Amygdala (tissue), 56 donors: ENCODE data around the gene PRMT9.

ENCODE experiments used
- DNase-seq, 56 donors: peaks; one replicate each; lab custom pipeline; 2025; lab: John Stamatoyannopoulos, UW

PRMT9 gene

DNA sequence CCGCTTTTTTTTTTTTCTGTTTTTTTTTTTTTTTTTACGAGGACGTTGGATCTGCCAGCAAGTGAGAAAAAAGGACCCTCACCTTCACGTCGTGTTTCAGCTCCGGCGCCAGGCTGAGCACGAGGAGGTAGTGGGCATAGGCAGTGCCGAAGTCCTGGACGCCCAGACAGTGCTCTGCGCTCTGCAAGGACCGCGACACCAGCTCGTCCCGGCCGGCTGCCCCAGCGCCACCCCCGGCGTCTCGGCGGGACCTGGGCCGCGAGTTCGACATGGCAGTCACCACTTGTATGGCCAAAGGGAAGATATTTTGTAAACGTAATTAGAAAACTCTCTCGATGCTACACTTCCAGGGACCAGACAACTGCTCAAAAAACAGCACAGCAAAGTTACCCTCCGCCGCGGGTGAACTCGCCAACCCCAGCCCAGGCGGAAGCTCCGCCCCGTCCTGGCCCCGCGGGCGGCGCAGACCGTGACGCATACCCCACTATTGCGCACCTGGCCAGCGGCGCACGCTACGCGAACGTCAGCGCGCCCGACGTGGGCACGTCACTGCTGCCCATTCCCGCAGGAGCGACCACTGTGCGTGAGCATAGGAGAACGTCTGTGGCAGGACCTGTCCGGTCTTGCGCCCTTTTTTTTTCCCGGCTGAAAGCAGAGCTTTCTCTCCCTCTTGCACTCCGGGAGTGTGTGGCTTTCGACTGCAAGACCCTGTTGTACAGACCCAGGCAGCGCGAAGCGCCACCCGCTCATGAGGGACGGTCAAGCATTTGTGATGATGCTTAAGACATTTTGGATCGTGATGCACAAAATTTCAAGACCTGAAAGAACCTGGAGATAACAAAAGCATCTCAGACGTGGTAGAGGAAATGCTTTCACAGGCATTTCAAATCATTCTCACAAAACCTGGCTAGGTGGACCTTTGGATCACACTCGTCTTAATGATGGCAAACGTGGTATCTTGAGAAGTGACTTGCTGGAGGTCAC is at the start of gene PRMT9:
Gene PRMT9, minus strand, starts transcription at position 447 of the 984 bp plus-strand sequence. Its CDS starts 176 bp downstream, at position 271.
- peak; percentile 25 to 94 (median 82) for DNase-seq

DNA sequence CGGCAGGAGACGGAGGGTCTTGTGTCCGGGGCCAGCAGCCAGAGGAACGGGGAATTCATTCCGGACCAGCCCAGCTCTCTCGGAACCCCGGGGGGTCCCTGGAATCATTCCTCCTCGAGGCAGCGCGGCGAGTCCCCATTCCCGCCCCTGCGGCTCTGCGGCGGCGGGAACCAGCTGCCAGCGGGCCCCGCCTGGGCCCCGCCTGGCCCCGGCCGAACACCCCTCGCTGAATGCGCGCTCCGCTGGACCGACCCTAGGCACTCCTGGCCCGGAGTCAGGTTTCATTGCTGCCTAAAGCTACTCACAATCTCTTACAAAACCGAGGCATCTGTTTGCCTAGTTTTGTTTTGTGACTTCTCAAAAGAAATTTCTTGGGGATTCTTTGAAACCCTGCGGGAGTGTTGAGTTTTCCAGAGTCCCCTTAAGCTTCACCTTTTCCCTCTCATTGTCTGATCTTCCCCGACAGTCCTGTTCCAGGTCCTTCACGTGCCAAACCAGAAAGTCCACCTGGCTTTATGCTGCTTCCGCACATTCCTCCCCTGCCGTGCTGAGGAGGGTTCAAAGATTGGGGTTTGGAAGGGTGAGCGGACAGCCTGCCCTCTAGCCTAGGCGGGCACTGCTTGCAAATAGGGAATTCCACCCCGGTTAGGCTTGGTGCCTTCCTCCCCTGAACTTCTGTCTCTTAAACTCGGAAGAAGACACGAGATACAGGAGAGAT is 48.7 kb upstream of the PRMT9 start:
- DNase-seq: peak in 3 of 56 donors; percentile 23 to 48 (median 27)

DNA sequence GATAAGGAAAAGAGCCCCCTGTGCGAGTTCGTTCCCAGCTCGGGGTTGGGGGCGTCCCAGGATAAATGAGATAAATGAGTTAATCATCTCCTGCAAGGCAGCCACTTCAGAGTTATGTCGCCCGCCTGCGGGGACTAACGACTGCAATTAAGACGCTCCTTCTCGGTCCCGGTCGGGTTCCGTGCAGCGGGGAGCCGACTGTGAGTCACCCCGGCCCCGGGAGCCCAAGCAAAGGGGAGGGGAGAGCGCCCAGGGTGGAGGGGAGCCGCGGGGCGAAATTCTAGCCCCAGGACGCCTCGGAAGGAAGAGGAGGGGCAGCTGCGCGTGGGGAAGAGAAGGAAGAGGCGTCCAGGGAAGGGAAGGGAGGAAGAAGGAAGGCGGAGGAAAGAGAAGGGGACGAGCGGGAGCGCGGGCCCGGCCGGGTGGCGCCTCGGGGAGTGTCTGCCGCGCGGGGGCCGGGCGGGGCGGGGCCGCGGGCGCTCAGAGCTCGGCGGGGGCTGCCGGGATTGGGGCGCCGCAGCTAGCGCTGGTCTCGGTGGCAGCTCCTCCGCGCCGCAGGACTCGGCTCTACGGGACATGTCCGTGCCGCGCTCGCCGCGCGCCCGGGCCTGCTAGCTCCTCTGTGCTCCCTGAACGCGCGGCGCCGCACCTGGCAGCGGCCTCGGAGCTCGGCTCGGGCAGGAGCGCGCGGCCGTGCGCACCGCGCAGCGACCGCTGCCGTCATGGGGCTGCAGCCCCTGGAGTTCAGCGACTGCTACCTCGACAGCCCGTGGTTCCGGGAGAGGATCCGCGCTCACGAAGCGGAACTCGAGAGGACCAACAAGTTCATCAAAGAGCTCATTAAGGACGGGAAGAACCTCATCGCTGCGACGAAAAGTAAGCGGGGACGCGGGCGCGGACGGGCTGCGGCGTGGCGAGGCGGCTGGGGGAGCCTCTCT is 47.9 kb upstream of the PRMT9 start, which contains the start of gene ARHGAP10:
Gene ARHGAP10, plus strand, starts transcription at position 509 of the 938 bp plus-strand sequence. Its CDS starts 214 bp downstream, at position 723.
- DNase-seq: peak in 35 of 56 donors; percentile 5 to 64 (median 32)

DNA sequence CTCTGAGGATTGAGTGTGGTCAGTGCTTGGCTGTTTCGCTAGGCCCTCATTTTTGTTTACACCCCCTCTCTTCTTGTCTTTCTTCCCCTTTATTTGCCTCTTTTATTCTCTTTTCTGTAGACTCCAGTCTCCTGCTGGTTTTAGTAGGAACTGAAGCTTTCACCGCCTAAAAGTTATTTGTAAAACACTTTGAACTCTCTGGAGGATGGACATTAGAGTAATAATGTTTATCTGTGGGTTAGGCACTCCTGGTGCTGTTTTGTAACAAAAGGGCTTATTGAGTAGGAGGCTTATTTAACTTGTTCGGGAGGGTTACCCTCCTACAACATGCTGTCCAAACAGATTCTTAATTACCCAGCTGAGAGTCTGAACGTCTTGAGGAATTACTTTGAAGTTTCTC is 46.4 kb upstream of the PRMT9 start:
- no peak for DNase-seq

DNA sequence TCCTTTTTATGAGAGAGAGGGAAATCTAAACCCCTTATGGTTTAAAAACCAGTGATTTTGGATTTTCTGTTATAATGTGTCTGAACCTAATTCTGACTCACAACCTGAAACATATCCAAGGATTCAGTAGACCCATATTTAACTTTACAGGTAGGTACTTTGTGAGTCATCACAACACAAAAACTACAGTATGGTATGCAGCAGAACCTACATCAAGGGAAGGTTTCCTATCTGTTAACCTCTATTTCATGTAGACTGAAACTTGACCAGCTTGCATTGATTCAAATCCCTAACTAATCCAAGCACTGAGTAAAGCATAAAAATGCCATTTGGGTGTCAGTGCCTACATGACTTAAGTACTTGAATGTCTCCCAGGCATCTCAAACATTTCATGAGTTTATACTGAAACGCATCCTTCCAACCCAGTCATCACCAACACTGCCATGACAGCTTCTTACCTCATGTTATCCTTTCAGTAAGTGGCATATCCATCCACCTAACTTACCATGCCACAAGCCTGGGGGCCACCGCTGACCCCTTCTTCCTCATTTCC is 43.6 kb upstream of the PRMT9 start:
- DNase-seq: no peak

DNA sequence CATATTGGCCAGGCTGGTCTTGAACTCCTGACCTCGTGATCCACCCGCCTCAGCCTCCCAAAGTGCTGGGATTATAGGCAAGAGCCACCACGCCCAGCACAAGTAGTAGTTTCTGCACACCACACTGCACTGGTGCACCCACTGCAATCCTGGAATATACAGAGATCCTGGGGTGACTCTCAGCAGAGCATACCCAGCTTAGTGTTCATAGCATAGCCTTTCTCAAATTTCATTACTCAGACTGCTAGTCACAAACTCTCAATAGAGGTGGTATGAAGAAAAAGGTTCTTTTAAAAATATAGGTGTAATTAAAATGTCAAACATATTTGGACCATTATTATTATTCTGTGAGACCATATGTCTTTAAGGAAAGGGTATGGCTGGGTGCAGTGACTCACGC is 41.7 kb upstream of the PRMT9 start:
- DNase-seq: no peak

DNA sequence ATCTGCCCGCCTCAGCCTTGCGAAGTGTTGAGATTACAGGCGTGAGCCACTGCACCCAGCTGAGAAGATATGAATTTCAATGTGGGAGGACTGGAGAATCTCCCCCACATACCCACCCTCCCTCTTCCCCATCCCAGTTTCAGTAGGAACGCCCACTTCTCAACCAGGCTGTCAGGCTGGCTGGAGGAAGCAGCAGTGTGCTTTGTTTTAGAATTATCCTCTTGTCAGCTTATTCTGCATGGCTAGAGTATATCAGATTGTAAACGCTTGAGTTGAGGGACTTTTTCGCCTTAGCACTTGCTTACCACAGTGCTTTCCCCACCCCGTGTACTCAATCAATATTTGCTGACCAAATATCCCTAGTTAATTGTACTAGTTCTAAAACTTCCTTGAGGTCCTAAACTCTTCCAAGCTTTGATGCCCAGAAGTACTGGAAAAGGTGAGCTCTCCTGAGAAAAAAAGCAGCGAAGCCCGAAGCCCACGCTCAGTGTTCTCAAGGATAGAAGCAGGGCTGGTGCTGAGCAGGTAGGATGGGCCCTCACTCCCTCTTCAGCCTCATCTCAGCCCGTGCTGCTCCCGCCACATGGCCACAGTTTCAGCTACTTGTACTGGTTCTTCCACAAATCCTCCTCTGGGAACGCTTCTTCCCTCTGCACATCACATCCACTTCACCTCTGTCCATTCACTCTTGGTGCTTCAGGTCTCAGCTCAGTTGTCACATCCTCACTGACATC is 40.7 kb upstream of the PRMT9 start:
- DNase-seq: no peak

DNA sequence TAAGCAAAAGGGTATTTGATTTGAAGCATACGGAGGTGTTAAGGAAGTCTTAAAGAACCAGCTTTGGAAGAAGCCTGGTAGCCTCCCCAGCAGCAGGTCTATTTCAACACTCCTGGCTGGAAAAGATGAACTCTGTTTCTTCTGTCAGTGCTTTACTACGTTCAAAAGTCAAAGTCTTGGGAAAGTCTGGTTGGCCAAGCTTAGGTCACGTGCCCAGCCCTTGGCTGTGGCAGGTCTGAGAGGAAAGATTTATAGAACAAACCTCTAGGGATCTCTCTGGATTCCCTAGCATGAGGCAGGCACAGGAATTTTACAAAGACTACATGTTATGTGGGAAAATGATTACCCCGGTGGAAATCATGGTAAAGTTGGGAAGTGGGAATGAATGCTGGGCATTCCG is 39.4 kb upstream of the PRMT9 start:
- no peak for DNase-seq

DNA sequence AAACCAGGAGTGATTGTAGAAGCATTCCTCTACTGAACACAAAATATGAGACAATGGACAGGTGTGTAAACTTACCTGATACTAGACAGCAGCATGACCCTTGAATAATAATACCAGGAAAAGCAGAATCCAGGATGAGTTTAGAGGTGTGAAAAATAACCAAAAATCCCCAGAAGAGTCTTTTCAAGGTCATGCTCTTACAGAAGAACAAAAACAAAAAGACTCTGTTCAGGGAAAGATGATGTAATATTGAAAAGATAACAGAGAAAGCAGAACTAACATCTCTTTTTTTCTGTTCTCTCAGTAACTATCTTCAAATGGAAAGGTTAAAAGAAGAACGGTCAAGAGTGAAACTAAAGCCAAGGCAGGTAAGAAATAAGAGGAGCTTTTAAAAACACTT is 33.9 kb upstream of the PRMT9 start:
- DNase-seq: no peak

DNA sequence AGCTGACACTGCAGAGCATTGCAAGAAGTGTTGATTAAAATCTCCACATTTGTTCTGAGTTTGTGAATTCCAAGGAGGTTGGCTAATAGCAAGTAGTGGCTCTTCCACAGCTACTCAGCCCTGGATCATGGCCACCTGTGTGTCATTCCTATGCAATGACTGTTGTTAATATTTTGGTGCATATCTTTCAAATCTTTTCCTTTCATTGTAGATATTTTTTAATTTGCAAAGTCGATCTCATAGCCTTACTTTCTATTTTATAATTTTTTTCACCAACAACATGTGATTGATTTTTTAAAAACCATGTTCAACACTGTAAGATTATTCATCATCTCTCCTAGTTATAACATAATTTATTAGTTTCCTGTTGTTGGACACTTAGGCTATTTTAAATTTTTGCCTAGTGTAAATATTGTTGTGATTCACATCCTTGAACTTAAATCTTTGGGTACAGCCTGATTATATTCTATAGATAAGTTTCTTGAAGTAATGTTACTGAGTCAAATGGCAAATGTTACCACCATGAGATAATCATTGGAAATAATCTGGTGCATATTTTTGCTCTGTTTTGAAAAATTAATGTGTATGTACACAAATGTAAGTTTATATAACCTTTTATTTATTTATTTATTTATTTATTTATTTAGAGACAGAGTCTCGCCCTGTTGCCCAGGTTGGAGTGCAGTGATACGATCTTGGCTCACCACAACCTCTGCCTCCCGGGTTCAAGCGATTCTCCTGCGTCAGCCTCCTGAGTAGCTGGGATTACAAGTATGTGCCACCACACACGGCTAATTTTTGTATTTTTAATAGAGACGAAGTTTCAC is 30.8 kb upstream of the PRMT9 start:
- no peak for DNase-seq

DNA sequence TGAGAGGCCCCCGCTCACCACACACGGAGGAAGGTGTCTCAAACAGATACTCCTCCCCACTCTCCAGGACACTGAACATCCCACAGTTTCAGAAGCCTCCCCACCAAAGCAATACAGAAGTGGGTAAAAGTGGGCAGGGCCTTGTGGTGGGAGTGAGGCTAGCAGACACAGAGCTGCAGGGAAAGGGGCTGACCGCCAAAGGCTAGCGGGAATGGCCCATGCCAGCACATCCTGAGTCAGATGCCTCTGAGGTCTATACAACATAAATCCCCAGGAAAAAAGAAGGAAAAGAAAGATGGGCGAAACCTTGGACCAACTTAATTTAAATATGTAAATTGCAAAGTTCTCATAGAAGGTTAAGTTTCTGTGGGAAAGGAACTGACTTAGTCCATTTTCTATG is 26.0 kb upstream of the PRMT9 start:
- DNase-seq: no peak

DNA sequence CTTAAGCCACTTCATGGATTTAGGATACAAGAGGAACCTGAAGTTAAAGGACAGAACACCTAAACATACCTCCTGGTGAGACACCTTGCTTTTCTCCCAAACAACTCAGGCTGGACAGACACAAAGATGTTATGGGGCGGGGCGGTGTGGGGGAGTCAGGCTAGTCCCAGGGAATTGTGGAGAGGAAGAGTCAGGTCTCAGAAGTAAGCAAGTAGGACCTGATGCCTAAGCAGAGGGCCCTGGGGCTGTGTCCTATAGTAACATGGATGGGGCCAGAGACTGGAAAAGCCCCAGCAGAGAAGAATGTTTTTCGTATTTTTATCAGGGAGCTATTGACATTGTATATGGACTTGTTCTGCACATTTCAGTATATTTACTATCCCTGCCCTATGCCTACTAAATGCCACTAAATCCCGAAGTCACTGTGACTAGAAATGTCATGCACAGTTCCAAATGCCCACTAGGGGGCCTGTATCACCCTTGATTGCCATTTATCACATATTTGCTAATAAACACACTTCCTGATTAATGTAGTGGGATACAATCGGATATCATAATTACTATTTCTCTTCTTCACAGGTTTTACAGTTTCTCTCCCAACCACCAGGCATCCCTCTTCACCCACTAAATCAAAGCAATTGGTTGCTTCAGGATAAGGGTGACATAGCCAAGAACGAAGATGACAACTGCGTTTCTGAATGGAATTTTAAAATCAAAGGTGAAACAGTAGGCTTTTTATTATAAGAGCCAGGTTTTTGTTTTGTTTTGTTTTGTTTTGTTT is 24.1 kb upstream of the PRMT9 start:
- DNase-seq: peak in 28 of 56 donors; percentile 0 to 77 (median 10)

DNA sequence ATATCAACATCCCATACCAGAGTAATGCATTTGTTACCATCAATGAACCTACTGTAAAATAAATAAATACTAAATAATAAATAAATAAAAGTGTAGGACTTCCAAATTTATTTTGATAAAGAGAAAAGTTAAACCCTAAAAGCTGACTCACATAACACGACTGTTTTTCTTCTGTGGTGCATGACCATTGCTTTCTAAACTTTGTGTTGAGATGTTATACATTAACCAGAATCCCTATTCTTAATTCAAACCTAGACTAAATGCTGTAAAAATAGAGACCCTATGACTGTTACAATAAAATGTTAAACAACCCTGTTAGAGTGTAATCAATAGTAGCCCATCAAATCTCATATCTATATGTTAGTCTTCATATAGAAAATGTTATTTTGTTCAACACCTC is 20.9 kb upstream of the PRMT9 start:
- no peak for DNase-seq

DNA sequence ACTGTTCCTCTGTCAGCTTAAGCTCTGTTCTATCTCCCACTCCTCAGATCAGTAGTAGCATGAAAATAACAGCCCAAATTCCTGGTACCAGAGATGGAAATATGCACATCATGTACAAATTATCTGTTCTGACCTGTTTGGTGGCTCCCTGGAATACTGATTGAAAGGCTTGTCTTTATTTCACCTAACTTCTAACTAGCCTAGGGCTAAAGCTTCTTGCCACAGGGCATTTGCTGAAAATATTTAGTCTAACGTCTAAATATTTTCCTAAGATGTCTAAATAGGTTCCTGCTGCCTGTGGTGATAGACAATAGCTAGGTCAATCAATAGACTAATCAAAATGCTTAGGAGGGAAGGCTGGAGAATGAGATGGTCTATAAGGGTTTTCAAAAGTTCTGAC is 12.9 kb upstream of the PRMT9 start:
- no peak for DNase-seq

DNA sequence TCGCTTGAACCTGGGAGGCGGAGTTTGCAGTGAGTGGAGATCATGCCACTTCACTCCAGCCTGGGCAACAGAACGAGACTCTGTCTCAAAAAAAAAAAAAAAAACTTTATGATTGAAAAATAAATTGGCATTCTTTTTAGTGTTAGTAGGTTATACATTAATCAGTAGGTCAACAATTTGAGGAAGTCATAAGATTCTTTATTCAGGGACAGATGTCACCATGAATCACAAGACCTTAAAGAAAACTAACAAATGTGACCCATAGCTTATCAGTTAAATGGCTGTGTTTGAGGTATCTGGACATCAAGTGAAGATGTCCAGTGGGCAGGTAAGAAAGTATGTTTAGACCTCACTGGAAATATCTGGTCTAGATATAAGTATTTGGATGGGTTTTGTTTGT is 9.3 kb upstream of the PRMT9 start:
- no peak for DNase-seq

DNA sequence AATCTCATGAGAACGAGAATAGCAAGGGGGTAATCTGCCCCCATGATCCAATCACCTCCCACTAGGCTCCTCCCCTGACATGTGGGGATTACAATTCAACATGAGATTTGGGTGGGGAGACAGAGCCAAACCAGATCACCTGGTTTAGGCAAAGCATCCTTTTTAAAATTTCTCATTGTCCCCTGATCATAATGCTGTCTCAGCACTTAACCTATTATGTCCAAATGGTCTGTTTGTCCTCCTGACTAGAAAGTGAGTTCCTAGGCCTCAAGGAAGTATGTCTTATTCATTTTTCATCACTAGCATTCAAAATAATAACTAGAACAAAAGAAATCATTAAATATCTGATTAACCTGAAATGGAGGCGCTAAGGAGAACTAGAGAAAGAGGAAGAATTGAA is 7.9 kb upstream of the PRMT9 start:
- no peak for DNase-seq

DNA sequence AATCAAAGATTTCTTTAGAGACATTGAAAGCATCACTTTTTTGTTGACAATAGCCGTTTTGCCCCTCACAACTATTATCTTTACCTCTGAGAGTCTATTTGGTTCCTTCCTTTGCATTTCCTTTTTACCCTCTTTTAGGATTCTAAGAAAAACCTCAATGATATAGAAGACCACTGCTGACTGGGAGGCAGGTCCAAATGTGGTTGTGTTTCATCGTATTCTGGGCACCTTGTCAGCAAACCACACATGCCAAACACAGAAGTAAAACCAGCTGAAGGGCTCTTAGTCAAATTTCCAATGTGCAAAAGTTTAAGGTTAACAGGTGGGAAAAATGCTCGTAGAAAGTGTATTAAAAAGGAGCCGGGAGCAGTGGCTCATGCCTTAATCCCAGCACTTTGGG is 5.1 kb upstream of the PRMT9 start:
- DNase-seq: no peak

DNA sequence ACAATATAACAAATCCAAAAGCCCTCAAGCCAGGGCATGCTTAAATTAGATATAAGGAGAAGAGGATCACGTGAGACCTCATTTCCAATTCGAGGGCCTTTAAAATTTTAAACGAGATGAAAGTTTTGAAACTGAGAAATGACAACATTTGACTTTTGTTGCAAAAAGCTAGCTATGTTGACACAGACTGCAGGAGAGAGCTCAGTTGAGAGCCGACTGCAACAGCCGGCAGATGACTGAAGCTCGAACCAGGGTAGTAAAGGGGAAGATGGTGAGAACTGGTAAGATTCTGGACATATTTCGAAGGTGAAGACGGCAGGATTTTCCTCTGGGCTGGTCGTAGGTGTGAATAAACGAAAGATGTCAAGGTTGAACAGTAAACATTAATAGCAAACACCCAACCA is 773 bp downstream of the PRMT9 start:
- DNase-seq: peak in 16 of 56 donors; percentile 1 to 34 (median 3)
